Heart left ventricle (tissue), 16 donors: ENCODE data around the gene CASP5. TPM values are rescaled to one million over a fixed set of nuclear protein-coding genes. Genes with fewer than 3 reads are reported as not detected.
A peak's percentile ranks its signal among the peaks of the same experiment; 100 is the strongest.

Experiments
- ATAC-seq, 4 donors: fragments of 200-7000 bp; cut with Tn5 transposase; one replicate each; pipeline ENCODE4 v1.9.1; 2020 to 2022; ENCODE audit warnings: moderate library complexity in 4 of 4, mild to moderate bottlenecking in 3 of 4, moderate number of reproducible peaks in 1 of 4
- DNase-seq, 5 donors: peaks; one replicate each; pipeline ENCODE4 v3.0.0-alpha.2; 2020
- H3K27ac ChIP-seq, 12 donors: fragments of 200-600 bp; sonication (generic) in 4 of 12; one replicate each; pipeline versions ENCODE4 v1.5.0 to v1.8.0; 2016 to 2022; ENCODE audit warnings: mild to moderate bottlenecking in 2 of 12
- H3K27me3 ChIP-seq, 9 donors: fragments of 200-600 bp; sonication (generic) in 2 of 9; one replicate each; pipeline versions ENCODE4 v1.5.1 to v1.8.0; 2016 to 2022; ENCODE audit warnings: mild to moderate bottlenecking in 3 of 9
- H3K36me3 ChIP-seq, 9 donors: fragments of 200-600 bp; sonication (generic) in 2 of 9; one replicate each; pipeline versions ENCODE4 v1.5.0 to v1.8.0; 2018 to 2022; ENCODE audit warnings: mild to moderate bottlenecking in 2 of 9
- H3K4me1 ChIP-seq, 12 donors: fragments of 200-600 bp; sonication (generic) in 4 of 12; one replicate each; pipeline versions ENCODE4 v1.5.0 to v1.8.0; 2016 to 2022; ENCODE audit warnings: mild to moderate bottlenecking in 3 of 12
- H3K4me3 ChIP-seq, 12 donors: fragments of 200-600 bp; sonication (generic) in 4 of 12; one replicate each; pipeline versions ENCODE4 v1.5.0 to v1.8.0; 2017 to 2022; ENCODE audit warnings: mild to moderate bottlenecking in 9 of 12, moderate library complexity in 4 of 12
- H3K9me3 ChIP-seq, 12 donors: fragments of 200-600 bp; sonication (generic) in 4 of 12; one replicate each; pipeline versions ENCODE4 v1.5.0 to v1.8.0; 2016 to 2022; ENCODE audit warnings: mild to moderate bottlenecking in 1 of 12
- POLR2A ChIP-seq, 2 donors: fragments of 450-650 bp; IDR thresholded peaks; one replicate each; pipeline ENCODE4 v1.6.1; 2017; ENCODE audit warnings: antibody characterized with exemption in 2 of 2, mild to moderate bottlenecking in 2 of 2, moderate library complexity in 2 of 2
- WGBS, 4 donors: extraction: QIAGEN DNeasy Blood & Tissue Kit in 2 of 4; methylation state at CpG; one replicate each; pipeline versions ENCODE4 v1.1.5 to v1.1.7; 2013 to 2018; 5-methylcytosine and 5-hydroxymethylcytosine counted together
- intact Hi-C, 10 donors: fragments of 100-400 bp; cut with DNase I; formaldehyde crosslinking; loops; one replicate each; pipeline versions ENCODE4 v1.11.1 to v1.14.2; 2022
- polyA plus RNA-seq, 2 donors: library from polyadenylated mRNA; stranded (reverse); fragments of 200-250 nt; gene quantifications; one replicate each; pipeline ENCODE4 v1.2.3, GENCODE V29; 2013
- total RNA-seq, 9 donors: library from RNA; depleted of rRNA in 2 of 9; stranded (reverse); fragments of >200 nt in 2 of 9; fragmentation: NEBNext Ultra II Directional in 3 of 9; extraction: Animal tissue kit (Norgen Biotek cat#: 25700) in 3 of 9; gene quantifications; one replicate each; pipeline versions ENCODE4 v1.1.0 to v1.2.4, GENCODE V29; 2016 to 2023
- TF ChIP-seq, protein P1 (sequence below), 12 donors: fragments of 200-600 bp; sonication (generic) in 4 of 12; IDR thresholded peaks; one replicate each; pipeline versions ENCODE4 v1.5.0 to v1.8.0; 2018 to 2022; ENCODE audit warnings: antibody characterized with exemption in 12 of 12, mild to moderate bottlenecking in 5 of 12
- donor health status: ischemic (EF 13 %, LVEDD 7.1; RV severe dilation, severe dysfunction).
- donor health status: healthy with polysubstance abuse.
- donor health status: DM: no; HTN: yes; CAD: no.
- donor health status: DM: no; HTN: no; CAD: no.
- donor health status: ischemic (EF 25% LVEDD 6.9; RV normal size, moderate dysfunction).
- donor health status: ischemic (EF 25% LVEDD 5.7; RV mildly dilated, moderate dysfunction).
- donor health status: healthy.
- donor health status: DM: yes; HTN: yes; CAD: no.
- donor health status: ischemic (EF 35%, LVEDD 5.7; RV mildly dilated, moderate dysfunction).
- donor health status: nonischemic (EF 11% LVEDD 7.7; RV severe dilation, severe dysfunction).
- donor health status: DM: yes; HTN: yes; CAD: no.
- donor health status: PGD.
- donor health status: ischemic (EF 29% LVEDD 5.4; RV normal size, mild dysfunction).
- donor health status: nonischemic (EF 23%, LVEDD 6.1; RV moderate dilation, normal function).

The CASP5 gene
- total and polyA plus RNA-seq, 11 donors: 0.10 to 2.7 (median 0.45) TPM; not detected in 8

DNA sequence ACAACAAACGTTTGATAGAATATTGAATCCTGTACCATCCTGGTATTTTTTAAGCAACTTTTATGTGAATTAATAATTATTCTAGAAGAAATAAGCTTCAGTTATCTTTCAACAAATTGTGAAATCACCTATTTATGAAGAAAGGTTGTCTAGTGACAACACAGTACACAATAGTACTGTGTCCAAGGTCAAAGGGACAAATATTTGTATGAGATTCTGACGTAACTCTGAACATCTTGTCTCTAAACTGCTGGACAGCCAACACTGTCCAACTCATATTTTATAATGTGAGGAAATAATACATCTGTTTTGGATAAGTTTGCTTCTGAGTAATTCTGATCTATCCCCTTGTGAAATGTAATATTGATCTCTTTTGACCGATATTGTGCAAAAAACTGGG is 18.9 kb downstream of the CASP5 start:
- no peaks in the 10 kb centered on the region for H3K36me3 ChIP-seq
- H3K4me1 ChIP-seq: no peaks in the 10 kb centered on the region
- no peak for ATAC-seq

DNA sequence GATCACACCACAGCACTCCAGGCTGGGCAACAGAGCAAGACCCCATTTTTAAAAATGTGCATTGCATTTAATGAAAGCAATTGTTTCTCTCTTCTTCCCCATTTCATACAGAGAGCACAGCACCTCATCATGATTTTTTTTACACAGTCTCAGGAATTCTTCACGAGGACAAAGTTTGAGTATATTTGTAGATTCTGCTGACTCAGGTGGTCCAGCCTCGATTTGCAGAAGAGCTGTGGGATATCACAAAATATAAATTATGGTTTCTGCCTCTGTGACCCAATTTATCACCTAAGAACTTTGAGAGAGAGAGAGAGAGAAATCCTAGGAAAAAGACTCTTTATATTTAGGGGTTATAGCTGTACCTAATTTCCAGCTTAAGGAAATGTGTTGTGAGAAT is 19.8 kb downstream of the CASP5 start:
- no peaks in the 10 kb centered on the region for H3K27me3 ChIP-seq
- intact Hi-C loops: no loop called here
- H3K36me3 ChIP-seq: no peaks in the 10 kb centered on the region
- ATAC-seq (no peak), DNase-seq (no peak)
- no peak overlapping the region for H3K27ac ChIP-seq
- H3K9me3 ChIP-seq: no peaks in the 10 kb centered on the region
- 60 to 96% (median 94%) methylated on average over 2 of the region's 2 CpGs for WGBS, 4 donors
- H3K4me3 ChIP-seq: no peak overlapping the region
- TF ChIP-seq, protein P1, sequence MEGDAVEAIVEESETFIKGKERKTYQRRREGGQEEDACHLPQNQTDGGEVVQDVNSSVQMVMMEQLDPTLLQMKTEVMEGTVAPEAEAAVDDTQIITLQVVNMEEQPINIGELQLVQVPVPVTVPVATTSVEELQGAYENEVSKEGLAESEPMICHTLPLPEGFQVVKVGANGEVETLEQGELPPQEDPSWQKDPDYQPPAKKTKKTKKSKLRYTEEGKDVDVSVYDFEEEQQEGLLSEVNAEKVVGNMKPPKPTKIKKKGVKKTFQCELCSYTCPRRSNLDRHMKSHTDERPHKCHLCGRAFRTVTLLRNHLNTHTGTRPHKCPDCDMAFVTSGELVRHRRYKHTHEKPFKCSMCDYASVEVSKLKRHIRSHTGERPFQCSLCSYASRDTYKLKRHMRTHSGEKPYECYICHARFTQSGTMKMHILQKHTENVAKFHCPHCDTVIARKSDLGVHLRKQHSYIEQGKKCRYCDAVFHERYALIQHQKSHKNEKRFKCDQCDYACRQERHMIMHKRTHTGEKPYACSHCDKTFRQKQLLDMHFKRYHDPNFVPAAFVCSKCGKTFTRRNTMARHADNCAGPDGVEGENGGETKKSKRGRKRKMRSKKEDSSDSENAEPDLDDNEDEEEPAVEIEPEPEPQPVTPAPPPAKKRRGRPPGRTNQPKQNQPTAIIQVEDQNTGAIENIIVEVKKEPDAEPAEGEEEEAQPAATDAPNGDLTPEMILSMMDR (IDR thresholded peaks at IDR 0.05): no peak
- no peak for TF ChIP-seq POLR2A (IDR thresholded peaks at IDR 0.05)
- no peaks in the 10 kb centered on the region for H3K4me1 ChIP-seq

More for the DNA sequence above, 18.9 kb downstream of the CASP5 start:
- intact Hi-C loops: no loop called here
- Histone ChIP-seq H3K9me3 (no peaks in the 10 kb centered on the region), H3K4me3 (no peak overlapping the region), H3K27me3 (no peaks in the 10 kb centered on the region), H3K27ac (no peak overlapping the region)
- no peak for TF ChIP-seq POLR2A (IDR thresholded peaks at IDR 0.05)
- TF ChIP-seq, protein P1 (IDR thresholded peaks at IDR 0.05): no peak
- WGBS, 4 donors: 56 to 76% (median 70%) methylated on average over 3 of the region's 3 CpGs
- DNase-seq: no peak

DNA sequence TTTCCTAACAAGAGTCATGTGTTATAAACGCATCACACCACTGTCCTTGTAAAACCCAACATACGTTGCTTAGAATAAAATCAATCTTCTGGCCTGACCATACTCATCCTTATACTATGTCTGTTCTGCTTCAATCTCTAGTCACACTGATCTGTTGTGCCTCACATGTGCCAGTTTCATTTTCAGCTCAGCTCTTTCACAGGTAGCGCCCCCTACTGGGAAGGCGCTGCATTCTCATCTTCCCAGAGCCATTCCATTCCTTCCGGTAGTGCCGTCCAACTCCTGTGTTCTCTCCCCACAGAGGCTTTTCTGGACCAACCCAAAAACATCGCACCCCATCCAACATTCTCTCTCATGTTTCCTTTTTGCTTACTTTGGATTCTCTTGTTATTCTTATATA is 22.2 kb downstream of the CASP5 start:
- no peaks in the 10 kb centered on the region for H3K27me3 ChIP-seq
- TF ChIP-seq, protein P1 (IDR thresholded peaks at IDR 0.05): peak; percentile 33 to 62 (median 53)
- TF ChIP-seq POLR2A (IDR thresholded peaks at IDR 0.05): no peak
- no peaks in the 10 kb centered on the region for H3K4me1 ChIP-seq
- intact Hi-C loops: no loop called here
- no peaks in the 10 kb centered on the region for H3K9me3 ChIP-seq
- DNase-seq (no peak), ATAC-seq (peak in 1 of 4 donors; percentile 45)
- H3K27ac ChIP-seq: no peak overlapping the region
- WGBS, 4 donors: 78 to 79% (median 79%) methylated on average over 7 of the region's 7 CpGs
- no peaks in the 10 kb centered on the region for H3K36me3 ChIP-seq
- H3K4me3 ChIP-seq: no peak overlapping the region

DNA sequence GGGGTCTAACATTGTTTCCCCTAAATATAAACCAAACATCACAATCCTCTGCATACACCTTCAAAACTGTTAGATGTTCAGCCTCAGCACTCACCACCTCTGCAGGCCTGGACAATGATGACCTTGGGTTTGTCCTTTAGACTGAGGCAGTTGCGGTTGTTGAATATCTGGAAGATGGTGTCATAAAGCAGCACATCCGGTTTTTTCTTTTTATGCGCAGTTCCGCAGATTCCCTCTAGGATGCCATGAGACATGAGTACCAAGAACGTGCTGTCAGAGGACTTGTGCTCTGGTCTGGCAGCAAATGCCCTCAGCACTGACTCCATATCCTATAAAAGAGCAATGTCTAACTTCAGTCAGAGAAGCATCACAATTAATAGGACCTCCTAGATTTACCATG is 22.8 kb downstream of the CASP5 start:
- Histone ChIP-seq H3K27ac (no peak overlapping the region), H3K4me1 (no peaks in the 10 kb centered on the region), H3K27me3 (no peaks in the 10 kb centered on the region), H3K36me3 (no peaks in the 10 kb centered on the region), H3K4me3 (no peak overlapping the region), H3K9me3 (no peaks in the 10 kb centered on the region)
- intact Hi-C loops: no loop called here
- 82 to 90% (median 86%) methylated on average over 5 of the region's 5 CpGs for WGBS, 4 donors
- TF ChIP-seq, protein P1 (IDR thresholded peaks at IDR 0.05): peak in 1 of 12 donors; percentile 6
- TF ChIP-seq POLR2A (IDR thresholded peaks at IDR 0.05): no peak
- ATAC-seq (no peak), DNase-seq (no peak)
